ENCODE results near the gene FBXL7. TPM values are rescaled to one million over a fixed set of nuclear protein-coding genes. Genes with fewer than 3 reads are reported as not detected.

FBXL7 gene
- total and polyA plus RNA-seq, 4 donors, result 0.24 to 1.4 (median 1.2) TPM

DNA sequence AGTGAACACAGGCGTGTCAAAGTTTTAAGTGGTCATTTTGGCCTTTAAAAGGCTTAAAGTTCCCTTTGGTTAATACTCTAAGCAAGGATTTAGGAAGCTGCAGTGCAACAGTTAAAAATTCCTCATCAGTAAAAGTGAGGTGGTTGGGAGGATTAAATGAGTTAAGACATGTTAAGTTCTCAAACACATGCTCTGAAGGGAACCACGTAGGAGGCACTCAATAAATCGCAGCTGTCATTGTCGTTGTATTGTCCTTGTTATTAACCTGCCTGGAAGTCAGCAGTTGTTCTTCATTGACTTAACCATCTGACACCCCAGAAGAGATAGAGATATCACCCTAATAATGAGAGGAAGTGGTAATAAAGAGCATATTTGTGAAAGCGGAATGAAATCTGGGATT is 432.1 kb downstream of the FBXL7 start:
- Histone ChIP-seq H3K9ac (ENCODE audit: low read depth in 1 of 2, low read length in 2 of 2) (no peak overlapping the region), H3K9me3 (ENCODE audit: control insufficient read depth in 4 of 4, low read length in 3 of 4) (no peaks in the 10 kb centered on the region), H3K27ac (ENCODE audit: low read depth in 1 of 2, low read length in 2 of 2) (no peak overlapping the region), H3K27me3 (ENCODE audit: control insufficient read depth in 4 of 4, insufficient read depth in 4 of 4, low read length in 3 of 4) (no peaks in the 10 kb centered on the region), H3K36me3 (ENCODE audit: control insufficient read depth in 4 of 4, insufficient read depth in 3 of 4, low read depth in 1 of 4, low read length in 3 of 4) (no peaks in the 10 kb centered on the region), H3K4me1 (ENCODE audit: control insufficient read depth in 4 of 4, insufficient read depth in 4 of 4, low read length in 3 of 4) (no peaks in the 10 kb centered on the region), H3K4me3 (ENCODE audit: low read depth in 1 of 3, low read length in 3 of 3) (no peak overlapping the region)
- TF ChIP-seq, protein P1, sequence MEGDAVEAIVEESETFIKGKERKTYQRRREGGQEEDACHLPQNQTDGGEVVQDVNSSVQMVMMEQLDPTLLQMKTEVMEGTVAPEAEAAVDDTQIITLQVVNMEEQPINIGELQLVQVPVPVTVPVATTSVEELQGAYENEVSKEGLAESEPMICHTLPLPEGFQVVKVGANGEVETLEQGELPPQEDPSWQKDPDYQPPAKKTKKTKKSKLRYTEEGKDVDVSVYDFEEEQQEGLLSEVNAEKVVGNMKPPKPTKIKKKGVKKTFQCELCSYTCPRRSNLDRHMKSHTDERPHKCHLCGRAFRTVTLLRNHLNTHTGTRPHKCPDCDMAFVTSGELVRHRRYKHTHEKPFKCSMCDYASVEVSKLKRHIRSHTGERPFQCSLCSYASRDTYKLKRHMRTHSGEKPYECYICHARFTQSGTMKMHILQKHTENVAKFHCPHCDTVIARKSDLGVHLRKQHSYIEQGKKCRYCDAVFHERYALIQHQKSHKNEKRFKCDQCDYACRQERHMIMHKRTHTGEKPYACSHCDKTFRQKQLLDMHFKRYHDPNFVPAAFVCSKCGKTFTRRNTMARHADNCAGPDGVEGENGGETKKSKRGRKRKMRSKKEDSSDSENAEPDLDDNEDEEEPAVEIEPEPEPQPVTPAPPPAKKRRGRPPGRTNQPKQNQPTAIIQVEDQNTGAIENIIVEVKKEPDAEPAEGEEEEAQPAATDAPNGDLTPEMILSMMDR (IDR thresholded peaks at IDR 0.05; ENCODE audit: low read depth, low read length, missing input control), result no peak
- no peak for TF ChIP-seq RAD21 (IDR thresholded peaks at IDR 0.05)
- no peak for TF ChIP-seq TAF1 (conservative IDR thresholded peaks at IDR 0.05)
- no peak for TF ChIP-seq MAX (IDR thresholded peaks at IDR 0.05)
- TF ChIP-seq JUND (IDR thresholded peaks at IDR 0.05), result no peak
- no peak for TF ChIP-seq REST (IDR thresholded peaks at IDR 0.05)
- TF ChIP-seq, protein P2, sequence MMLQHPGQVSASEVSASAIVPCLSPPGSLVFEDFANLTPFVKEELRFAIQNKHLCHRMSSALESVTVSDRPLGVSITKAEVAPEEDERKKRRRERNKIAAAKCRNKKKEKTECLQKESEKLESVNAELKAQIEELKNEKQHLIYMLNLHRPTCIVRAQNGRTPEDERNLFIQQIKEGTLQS (IDR thresholded peaks at IDR 0.05), result no peak
- no peak for TF ChIP-seq ZBTB33 (IDR thresholded peaks at IDR 0.05)
- no peak for TF ChIP-seq NR2F2 (IDR thresholded peaks at IDR 0.05)
- TF ChIP-seq FOXA2 (IDR thresholded peaks at IDR 0.05), result no peak
- WGBS, result 80% methylated on average over 5 of the region's 5 CpGs
- no peak for DNase-seq (ENCODE audit: low spot score)

GRCh38 chr5:15933259-15934207 is 433.6 kb downstream of the FBXL7 start:
- Histone ChIP-seq H3K27ac (ENCODE audit: low read depth in 1 of 2, low read length in 2 of 2) (no peak overlapping the region), H3K27me3 (ENCODE audit: control insufficient read depth in 4 of 4, insufficient read depth in 4 of 4, low read length in 3 of 4) (no peaks in the 10 kb centered on the region), H3K36me3 (ENCODE audit: control insufficient read depth in 4 of 4, insufficient read depth in 3 of 4, low read depth in 1 of 4, low read length in 3 of 4) (no peaks in the 10 kb centered on the region), H3K4me3 (ENCODE audit: low read depth in 1 of 3, low read length in 3 of 3) (no peak overlapping the region), H3K4me1 (ENCODE audit: control insufficient read depth in 4 of 4, insufficient read depth in 4 of 4, low read length in 3 of 4) (no peaks in the 10 kb centered on the region), H3K9me3 (ENCODE audit: control insufficient read depth in 4 of 4, low read length in 3 of 4) (no peaks in the 10 kb centered on the region), H3K9ac (ENCODE audit: low read depth in 1 of 2, low read length in 2 of 2) (no peak overlapping the region)
- TF ChIP-seq FOXA1 (IDR thresholded peaks at IDR 0.05) (no peak), NR2F2 (IDR thresholded peaks at IDR 0.05) (peak; percentile 16), RAD21 (IDR thresholded peaks at IDR 0.05) (no peak), EGR1 (IDR thresholded peaks at IDR 0.05; ENCODE audit: low read depth in 2 of 2) (no peak), JUND (IDR thresholded peaks at IDR 0.05) (no peak), RXRA (IDR thresholded peaks at IDR 0.05) (no peak)
- WGBS, result 82% methylated on average over 13 of the region's 13 CpGs
- no peak for DNase-seq (ENCODE audit: low spot score)

Data from liver (tissue), 9 donors.